ENCODE measurements around the gene CDC5L. TPM values are rescaled to one million over a fixed set of nuclear protein-coding genes. Genes with fewer than 3 reads are reported as not detected.
"Not testable (repeated sequence)": the region's sequence is repeated elsewhere in the genome, so short reads cannot be mapped to it uniquely, and the experiment has no call there.

CDC5L gene
- total RNA-seq, 4 donors from 2014 or later: 16.7 to 20.1 (median 17.3) TPM

DNA sequence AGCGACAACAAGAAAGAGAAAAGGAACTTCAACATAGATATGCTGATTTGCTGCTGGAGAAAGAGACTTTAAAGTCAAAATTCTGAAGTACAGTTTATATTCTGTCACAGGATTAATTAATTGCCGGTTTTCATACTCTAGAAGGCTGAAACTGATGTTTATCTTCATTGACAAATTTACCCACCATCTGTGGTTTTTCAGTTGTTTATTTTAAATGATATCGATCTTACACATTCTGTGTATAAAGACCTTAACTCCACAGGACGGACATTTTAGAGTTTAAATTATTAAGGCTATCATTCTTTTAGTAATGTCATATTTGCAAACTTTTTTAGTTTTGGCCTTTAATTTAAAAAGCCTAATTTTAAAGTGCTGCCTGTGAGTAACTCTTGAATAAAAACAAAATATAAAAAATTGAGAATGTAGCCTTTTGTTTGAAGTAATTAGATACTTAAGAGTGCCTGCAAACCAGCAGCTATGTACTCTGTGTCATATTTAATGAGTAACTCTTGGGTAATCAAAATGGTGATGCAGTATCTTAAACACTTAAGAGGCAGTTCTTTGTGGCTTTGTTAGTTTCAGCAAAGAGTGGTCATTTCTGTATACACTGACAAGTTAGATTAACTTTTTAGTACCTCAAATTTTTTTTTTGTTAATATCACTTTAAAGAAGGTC, 59.3 kb downstream of the CDC5L start:
- TF ChIP-seq, protein P1, sequence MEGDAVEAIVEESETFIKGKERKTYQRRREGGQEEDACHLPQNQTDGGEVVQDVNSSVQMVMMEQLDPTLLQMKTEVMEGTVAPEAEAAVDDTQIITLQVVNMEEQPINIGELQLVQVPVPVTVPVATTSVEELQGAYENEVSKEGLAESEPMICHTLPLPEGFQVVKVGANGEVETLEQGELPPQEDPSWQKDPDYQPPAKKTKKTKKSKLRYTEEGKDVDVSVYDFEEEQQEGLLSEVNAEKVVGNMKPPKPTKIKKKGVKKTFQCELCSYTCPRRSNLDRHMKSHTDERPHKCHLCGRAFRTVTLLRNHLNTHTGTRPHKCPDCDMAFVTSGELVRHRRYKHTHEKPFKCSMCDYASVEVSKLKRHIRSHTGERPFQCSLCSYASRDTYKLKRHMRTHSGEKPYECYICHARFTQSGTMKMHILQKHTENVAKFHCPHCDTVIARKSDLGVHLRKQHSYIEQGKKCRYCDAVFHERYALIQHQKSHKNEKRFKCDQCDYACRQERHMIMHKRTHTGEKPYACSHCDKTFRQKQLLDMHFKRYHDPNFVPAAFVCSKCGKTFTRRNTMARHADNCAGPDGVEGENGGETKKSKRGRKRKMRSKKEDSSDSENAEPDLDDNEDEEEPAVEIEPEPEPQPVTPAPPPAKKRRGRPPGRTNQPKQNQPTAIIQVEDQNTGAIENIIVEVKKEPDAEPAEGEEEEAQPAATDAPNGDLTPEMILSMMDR (IDR thresholded peaks at IDR 0.05): no peak
- TF ChIP-seq EP300 (IDR thresholded peaks at IDR 0.05) (no peak), POLR2A (IDR thresholded peaks at IDR 0.05) (no peak)
- peaks cover 0 to 74% (median 13%) of the 10 kb centered on the region in 3 donors for H3K36me3 ChIP-seq
- no peak overlapping the region for H3K4me3 ChIP-seq
- no peaks in the 10 kb centered on the region for H3K27me3 ChIP-seq
- H3K4me1 ChIP-seq: peaks cover 0 to 3% (median 0%) of the 10 kb centered on the region in 4 donors
- DNase-seq (ENCODE audit: low spot score in 2 of 2): no peak
- peaks cover 0 to 21% (median 10%) of the 10 kb centered on the region in 4 donors for H3K9me3 ChIP-seq
- WGBS, 2 donors: 86 to 87% methylated on average over 4 of the region's 4 CpGs
- H3K27ac ChIP-seq: no peak overlapping the region

DNA sequence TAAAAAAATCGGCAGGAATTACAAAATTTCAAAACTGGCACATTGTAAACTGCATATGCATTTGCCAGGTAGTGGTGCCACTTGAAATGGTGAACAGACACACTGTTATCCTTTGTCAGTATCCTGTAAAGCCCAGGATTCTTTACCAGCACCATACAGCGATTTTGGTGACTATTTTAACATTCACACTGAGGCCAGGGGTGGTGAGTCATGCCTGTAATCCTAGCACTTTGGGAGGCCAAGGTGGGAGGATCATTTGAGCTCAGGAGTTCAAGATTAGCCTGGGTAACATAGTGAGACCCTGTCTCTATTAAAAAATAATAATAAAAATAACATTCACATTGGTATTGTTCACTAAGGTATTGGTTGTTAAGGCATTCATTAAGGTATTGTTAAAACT, 61.7 kb downstream of the CDC5L start:
- 77 to 88% methylated on average over 2 of the region's 2 CpGs for WGBS, 2 donors
- peaks cover 0 to 53% (median 8%) of the 10 kb centered on the region in 3 donors for H3K36me3 ChIP-seq

DNA sequence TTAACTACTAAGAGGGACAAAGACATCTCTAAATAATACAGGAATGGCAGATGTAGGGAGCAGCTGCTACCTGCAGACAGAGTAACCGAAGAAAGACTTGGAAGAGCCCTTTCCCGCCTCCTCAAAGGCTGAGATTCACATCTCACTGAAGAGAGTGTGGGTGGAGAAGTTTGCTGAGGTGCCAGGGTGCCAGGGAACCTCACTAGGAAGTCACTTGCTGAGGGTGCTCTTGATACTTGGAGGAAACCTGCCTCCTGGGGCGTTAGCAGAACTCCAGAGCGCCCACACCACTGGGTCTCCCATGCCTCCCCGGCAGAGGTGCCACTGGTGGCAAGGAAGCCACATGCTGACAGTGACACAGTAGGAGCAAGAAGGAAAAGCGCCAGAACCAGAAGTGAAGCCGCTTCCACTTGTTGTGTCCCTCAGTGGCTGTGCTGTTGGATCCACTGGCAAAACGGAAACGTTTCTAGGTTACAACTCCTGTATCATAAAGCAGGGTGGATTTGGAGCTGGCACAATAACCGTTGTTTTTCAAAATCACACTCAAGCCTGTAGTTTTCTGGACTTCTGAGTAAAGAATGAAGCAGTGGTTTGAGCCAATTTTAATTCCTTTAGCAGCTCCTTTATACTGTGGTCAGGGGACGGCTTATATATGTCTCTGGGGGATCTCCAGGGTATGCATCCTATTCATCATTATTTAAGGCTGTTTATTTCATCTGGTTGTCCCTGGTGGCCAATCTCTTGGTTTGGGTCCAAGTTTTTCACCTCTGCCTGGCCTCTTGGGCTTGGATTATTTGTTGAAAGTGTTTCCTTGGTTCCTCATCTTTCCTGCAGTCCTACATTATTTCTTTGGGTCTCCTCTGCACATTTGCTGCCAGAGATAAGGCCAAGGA, 64.5 kb downstream of the CDC5L start:
- TF ChIP-seq EP300 (IDR thresholded peaks at IDR 0.05) (no peak), POLR2A (IDR thresholded peaks at IDR 0.05) (no peak)
- TF ChIP-seq, protein P1 (IDR thresholded peaks at IDR 0.05): no peak
- Histone ChIP-seq H3K27ac (peak overlapping the region in 1 of 4 donors; percentile 46), H3K36me3 (peaks cover 0 to 24% (median 6%) of the 10 kb centered on the region in 3 donors), H3K9me3 (no peaks in the 10 kb centered on the region), H3K4me1 (peaks cover 0 to 20% (median 2%) of the 10 kb centered on the region in 4 donors), H3K27me3 (no peaks in the 10 kb centered on the region), H3K4me3 (no peak overlapping the region)
- WGBS, 2 donors: 75 to 79% methylated on average over 11 of the region's 11 CpGs
- no peak for DNase-seq (ENCODE audit: low spot score in 2 of 2)

More for the DNA sequence above, 61.7 kb downstream of the CDC5L start:
- H3K4me3 ChIP-seq; H3K9me3 ChIP-seq; DNase-seq (ENCODE audit: low spot score in 2 of 2); H3K27ac ChIP-seq; H3K27me3 ChIP-seq: not testable (repeated sequence)
- peaks cover 0 to 11% (median 0%) of the 10 kb centered on the region in 4 donors for H3K4me1 ChIP-seq

DNA sequence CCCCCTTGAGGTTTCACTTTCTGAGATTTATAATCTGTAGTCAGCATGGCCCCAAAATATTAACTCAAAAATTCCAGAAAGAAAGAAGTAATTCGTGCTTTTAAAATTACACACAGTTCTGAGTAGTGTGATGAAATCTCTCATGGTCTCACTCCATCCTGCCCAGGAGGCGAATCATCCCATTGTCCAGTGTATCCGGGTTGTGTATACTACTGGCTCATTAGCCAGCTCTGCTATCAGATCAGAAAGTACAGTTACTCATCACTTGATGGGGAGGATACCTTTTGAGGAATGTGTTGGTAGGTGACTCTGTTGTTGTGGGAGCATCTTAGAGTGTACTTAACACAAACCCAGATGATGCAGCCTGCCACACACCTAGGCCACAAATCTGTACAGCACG, 65.2 kb downstream of the CDC5L start:
- H3K4me1 ChIP-seq: peaks cover 0 to 26% (median 2%) of the 10 kb centered on the region in 4 donors
- no peak for DNase-seq (ENCODE audit: low spot score in 2 of 2)
- no peak overlapping the region for H3K4me3 ChIP-seq
- H3K27me3 ChIP-seq: no peaks in the 10 kb centered on the region
- peak overlapping the region in 1 of 4 donors; percentile 46 for H3K27ac ChIP-seq
- no peaks in the 10 kb centered on the region for H3K9me3 ChIP-seq
- TF ChIP-seq POLR2A (IDR thresholded peaks at IDR 0.05) (no peak), EP300 (IDR thresholded peaks at IDR 0.05) (no peak)
- TF ChIP-seq, protein P1 (IDR thresholded peaks at IDR 0.05): no peak
- peaks cover 0 to 18% (median 0%) of the 10 kb centered on the region in 3 donors for H3K36me3 ChIP-seq
- WGBS, 2 donors: 66 to 76% methylated on average over 4 of the region's 4 CpGs

DNA sequence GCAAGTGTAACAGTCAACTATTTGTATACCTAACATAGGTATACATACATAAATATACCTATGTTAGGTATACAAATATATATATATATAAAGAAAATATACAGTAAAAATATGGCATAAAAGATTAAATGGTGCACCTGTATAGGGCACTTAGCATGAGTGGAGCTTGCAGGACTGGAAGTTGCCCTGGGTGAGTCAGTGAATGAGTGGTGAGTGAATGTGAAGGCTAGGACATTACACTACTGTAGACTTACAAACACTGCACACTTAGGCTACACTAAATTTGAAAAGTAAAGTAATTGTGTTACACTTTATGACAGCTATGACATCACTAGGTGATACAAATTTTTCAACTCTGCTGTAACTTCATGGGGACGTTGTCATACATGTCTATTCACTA, 65.6 kb downstream of the CDC5L start:
- TF ChIP-seq, protein P1 (IDR thresholded peaks at IDR 0.05): no peak
- TF ChIP-seq EP300 (IDR thresholded peaks at IDR 0.05) (no peak), POLR2A (IDR thresholded peaks at IDR 0.05) (no peak)
- H3K36me3 ChIP-seq: peaks cover 0 to 13% (median 0%) of the 10 kb centered on the region in 3 donors
- H3K4me3 ChIP-seq: no peak overlapping the region
- no peaks in the 10 kb centered on the region for H3K9me3 ChIP-seq
- no peak overlapping the region for H3K27ac ChIP-seq
- no peak for DNase-seq (ENCODE audit: low spot score in 2 of 2)
- H3K27me3 ChIP-seq: no peaks in the 10 kb centered on the region
- WGBS, 2 donors: 88 to 97% methylated on average over 1 of the region's 1 CpG
- peaks cover 0 to 26% (median 2%) of the 10 kb centered on the region in 4 donors for H3K4me1 ChIP-seq

Data from tibial nerve (tissue), 4 donors.